ENCODE data around the gene LSM5. TPM values are rescaled to one million over a fixed set of nuclear protein-coding genes. Genes with fewer than 3 reads are reported as not detected.

LSM5 gene
- 19.2 and 19.6 TPM in 2 replicates for total RNA-seq

DNA sequence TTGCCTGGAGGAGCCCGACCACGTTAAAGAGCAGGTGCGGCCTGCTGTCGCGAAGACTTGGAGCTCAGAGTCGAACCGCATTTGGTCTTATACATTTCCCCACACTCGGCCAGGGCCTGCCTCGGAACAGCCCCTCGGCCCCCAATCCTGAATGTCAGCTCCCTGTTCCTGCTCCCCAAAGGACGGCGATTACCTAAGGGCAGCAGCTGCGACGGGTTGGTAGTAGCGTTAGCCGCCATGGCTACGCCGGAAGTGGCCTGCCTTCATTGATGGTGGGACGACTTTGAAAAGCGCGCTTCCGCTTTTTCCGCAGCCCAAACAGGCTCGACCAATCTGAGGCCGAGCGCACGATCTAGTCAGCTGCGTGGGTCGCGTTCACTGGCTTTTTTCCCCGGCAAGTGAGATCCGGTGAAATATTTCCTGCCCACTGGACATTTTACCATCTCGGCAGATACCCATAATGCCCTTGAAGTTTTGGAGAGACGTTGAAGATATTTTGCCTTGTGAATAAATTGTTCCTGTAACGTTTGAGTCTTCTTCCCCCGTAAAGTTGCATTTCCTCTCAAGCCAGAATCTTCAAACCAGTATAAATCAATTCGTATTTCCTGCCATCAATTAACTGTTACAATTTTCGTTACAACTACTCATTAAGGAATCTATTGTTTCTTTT is at the start of gene LSM5:
TSS of gene LSM5 (minus strand) at position 254 of the 670 bp plus-strand sequence. CDS start at position 239, 15 bp downstream.

DNA sequence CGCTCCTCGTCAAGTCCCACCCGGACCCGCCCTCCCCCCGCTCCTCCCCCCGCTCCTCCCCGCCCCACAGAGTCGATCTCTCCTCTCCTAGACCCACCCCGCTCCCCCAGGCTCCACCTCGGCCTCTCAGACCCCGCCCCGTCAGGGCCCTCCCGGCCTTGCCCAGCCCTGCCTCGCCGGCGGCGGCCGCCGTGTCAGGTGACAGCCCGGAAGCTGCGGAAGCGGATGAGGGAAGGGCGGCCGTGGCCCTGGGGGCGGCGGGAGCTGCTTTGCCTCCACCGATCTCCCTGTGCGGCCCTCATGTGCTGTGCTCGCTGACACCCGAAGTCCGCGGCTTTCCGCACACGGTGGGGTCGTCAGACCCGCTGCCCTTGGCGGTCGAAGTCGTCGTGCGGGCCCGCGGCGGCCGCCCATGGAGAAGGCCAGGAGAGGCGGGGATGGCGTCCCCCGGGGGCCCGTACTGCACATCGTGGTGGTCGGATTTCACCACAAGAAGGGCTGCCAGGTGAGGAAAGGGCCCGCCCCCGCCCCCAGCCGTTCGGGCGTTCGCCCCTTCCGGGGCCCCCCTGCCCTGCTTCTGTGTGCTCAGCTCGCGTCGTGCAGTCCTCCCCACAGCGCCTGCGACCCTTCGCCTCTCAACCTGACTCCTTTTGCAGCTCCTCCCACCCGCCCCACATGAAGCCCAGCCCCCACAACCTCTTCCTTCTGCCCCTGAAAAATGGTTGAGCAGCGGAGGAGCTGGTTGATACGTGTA is 5.3 kb upstream of the LSM5 start, which contains the start of gene AVL9:
TSS of gene AVL9 (plus strand) at position 192 of the 754 bp plus-strand sequence. CDS start at position 413, 221 bp downstream.

Other genes starting within 250 kb of the LSM5 start
- 22.2 and 28.9 TPM in 2 replicates for gene AVL9, start 5.1 kb upstream of the LSM5 start, total RNA-seq

Data from aortic smooth muscle cell (primary cell).